ENCODE data around the gene IFI16. TPM values are rescaled to one million over a fixed set of nuclear protein-coding genes. Genes with fewer than 3 reads are reported as not detected.
A peak's percentile ranks its signal among the peaks of the same experiment; 100 is the strongest.

IFI16 gene
- total and polyA plus RNA-seq, 10 of the 15 experiments (the other 5 are each of a cell fraction or from before 2014, with no cell fraction given) = 120 to 375 (median 188) TPM

DNA sequence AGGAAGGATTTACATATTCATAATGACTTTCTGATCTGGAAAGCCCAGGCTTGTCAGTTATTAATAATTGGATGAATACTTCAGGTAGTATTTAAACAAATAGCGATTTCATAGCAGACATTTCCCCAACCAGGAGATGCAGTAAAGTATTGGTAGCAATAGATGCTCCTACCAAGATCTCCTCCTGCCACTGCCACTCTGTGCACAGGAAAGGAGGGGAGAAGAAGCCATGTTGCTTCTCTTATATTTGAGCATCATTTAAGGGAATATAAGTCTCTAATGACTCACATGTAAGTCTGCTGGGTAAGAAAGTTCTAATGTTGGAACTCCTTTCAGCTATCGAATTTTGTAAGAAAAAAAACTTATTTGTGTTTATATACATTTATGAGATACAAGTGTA is 420 bp upstream of the IFI16 start:
- ChIA-PET RAD21 (ENCODE audit: unreplicated experiment) (interaction anchor here (1.0 to 3.4 kb wide), 8 partner anchors 11 to 806 kb away, joined by 3 to 39 read pairs (median 4); partner anchors contain the start of genes AIM2 and MNDA), SMC1A (ENCODE audit: uncharacterized antibody, unreplicated experiment) (interaction anchor here (0.9 to 3.9 kb wide), 14 partner anchors 9 to 512 kb away, joined by 3 to 32 read pairs (median 5); partner anchors contain the start of genes AIM2 and MNDA), POLR2A (interaction anchor here (0.8 to 4.5 kb wide), 6 partner anchors 9 to 177 kb away, joined by 3 to 46 read pairs (median 6); partner anchors contain the start of gene AIM2), CTCF (interaction anchor here (0.7 to 4.3 kb wide), 5 partner anchors 9 to 687 kb away, joined by 3 to 37 read pairs (median 11); partner anchors contain the start of gene AIM2)
- H3K27me3 ChIP-seq (replicated peaks in 1 of 2; ENCODE audit: control insufficient read depth in 2 of 2, insufficient read depth in 2 of 2, low read length in 1 of 2) = no peaks in the 10 kb centered on the region
- no TSS peak for BruUV-seq (replicated peaks)
- H3K79me2 ChIP-seq (ENCODE audit: control insufficient read depth, insufficient read depth, low read length) = peaks cover 55% of the 10 kb centered on the region
- peaks cover 15% of the 10 kb centered on the region; the same call in 1 of the 2 replicates for H3K4me1 ChIP-seq (ENCODE audit: control insufficient read depth, insufficient read depth, low read length)
- FAIRE-seq (no peak), ATAC-seq (peak; percentile 25), DNase-seq (ENCODE audit: low read depth, low spot score) (no peak)
- H3K4me2 ChIP-seq (ENCODE audit: control insufficient read depth, insufficient read depth) = peak overlapping the region; percentile 97
- peak overlapping the region; percentile 91 for H3K4me3 ChIP-seq
- peak overlapping the region; percentile 12; the same call in 1 of the 2 replicates for H2AFZ ChIP-seq (ENCODE audit: control insufficient read depth, low read depth, low read length)
- no peaks in the 10 kb centered on the region; the same call in 2 of the 3 replicates for H3K9me3 ChIP-seq (replicated peaks; ENCODE audit: control insufficient read depth, insufficient read depth, low read length)
- TF ChIP-seq PAX8 (IDR thresholded peaks at IDR 0.05) (0 out of 2 replicates have a peak, but pooled peaks have one; percentile 36), NR2C1 (IDR thresholded peaks at IDR 0.05) (no peak), MXI1 (IDR thresholded peaks at IDR 0.05; ENCODE audit: low read depth, low read length) (no peak), SREBF2 (IDR thresholded peaks at IDR 0.05; ENCODE audit: low read length) (no peak), ZBED1 (IDR thresholded peaks at IDR 0.05; ENCODE audit: borderline replicate concordance) (peak; percentile 18; the same call in 1 of the 2 replicates), STAT1 (conservative IDR thresholded peaks at IDR 0.05) (no peak), ZNF24 (IDR thresholded peaks at IDR 0.05) (no peak), KAT2A (conservative IDR thresholded peaks at IDR 0.05; ENCODE audit: control insufficient read depth, low read depth, low read length) (no peak), JUND (IDR thresholded peaks at IDR 0.05; ENCODE audit: low read depth, low read length) (no peak), BACH1 (IDR thresholded peaks at IDR 0.05; ENCODE audit: borderline replicate concordance) (no peak), PML (IDR thresholded peaks at IDR 0.05; ENCODE audit: low read length) (no peak), NFIC (IDR thresholded peaks at IDR 0.05; ENCODE audit: low read depth, low read length) (0 out of 2 replicates have a peak, but pooled peaks have one; percentile 6), POLR2AphosphoS5 (IDR thresholded peaks at IDR 0.05; ENCODE audit: low read length) (peak; percentile 3; the same call in 1 of the 2 replicates), NR2F1 (conservative IDR thresholded peaks at IDR 0.05) (no peak), MEF2B (IDR thresholded peaks at IDR 0.05; ENCODE audit: partially characterized antibody, poor library complexity, severe bottlenecking) (no peak), ESRRA (IDR thresholded peaks at IDR 0.05; ENCODE audit: low read length) (no peak), LARP7 (IDR thresholded peaks at IDR 0.05) (no peak; the same call in 1 of the 2 replicates)
- TF ChIP-seq, protein P1, sequence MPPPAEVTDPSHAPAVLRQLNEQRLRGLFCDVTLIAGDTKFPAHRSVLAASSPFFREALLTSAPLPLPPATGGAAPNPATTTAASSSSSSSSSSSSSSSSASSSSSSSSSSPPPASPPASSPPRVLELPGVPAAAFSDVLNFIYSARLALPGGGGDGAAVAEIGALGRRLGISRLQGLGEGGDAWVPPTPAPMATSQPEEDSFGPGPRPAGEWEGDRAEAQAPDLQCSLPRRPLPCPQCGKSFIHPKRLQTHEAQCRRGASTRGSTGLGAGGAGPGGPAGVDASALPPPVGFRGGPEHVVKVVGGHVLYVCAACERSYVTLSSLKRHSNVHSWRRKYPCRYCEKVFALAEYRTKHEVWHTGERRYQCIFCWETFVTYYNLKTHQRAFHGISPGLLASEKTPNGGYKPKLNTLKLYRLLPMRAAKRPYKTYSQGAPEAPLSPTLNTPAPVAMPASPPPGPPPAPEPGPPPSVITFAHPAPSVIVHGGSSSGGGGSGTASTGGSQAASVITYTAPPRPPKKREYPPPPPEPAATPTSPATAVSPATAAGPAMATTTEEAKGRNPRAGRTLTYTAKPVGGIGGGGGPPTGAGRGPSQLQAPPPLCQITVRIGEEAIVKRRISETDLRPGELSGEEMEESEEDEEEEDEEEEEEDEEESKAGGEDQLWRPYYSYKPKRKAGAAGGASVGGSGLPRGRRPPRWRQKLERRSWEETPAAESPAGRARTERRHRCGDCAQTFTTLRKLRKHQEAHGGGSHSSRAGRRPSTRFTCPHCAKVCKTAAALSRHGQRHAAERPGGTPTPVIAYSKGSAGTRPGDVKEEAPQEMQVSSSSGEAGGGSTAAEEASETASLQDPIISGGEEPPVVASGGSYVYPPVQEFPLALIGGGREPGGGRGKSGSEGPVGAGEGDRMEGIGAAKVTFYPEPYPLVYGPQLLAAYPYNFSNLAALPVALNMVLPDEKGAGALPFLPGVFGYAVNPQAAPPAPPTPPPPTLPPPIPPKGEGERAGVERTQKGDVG (CRISPR knock-in tag; IDR thresholded peaks at IDR 0.05) = no peak
- TF ChIP-seq, protein P2, sequence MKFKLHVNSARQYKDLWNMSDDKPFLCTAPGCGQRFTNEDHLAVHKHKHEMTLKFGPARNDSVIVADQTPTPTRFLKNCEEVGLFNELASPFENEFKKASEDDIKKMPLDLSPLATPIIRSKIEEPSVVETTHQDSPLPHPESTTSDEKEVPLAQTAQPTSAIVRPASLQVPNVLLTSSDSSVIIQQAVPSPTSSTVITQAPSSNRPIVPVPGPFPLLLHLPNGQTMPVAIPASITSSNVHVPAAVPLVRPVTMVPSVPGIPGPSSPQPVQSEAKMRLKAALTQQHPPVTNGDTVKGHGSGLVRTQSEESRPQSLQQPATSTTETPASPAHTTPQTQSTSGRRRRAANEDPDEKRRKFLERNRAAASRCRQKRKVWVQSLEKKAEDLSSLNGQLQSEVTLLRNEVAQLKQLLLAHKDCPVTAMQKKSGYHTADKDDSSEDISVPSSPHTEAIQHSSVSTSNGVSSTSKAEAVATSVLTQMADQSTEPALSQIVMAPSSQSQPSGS (IDR thresholded peaks at IDR 0.05; ENCODE audit: low read length) = no peak
- peaks cover 0 to 4% of the 10 kb centered on the region in 2 experiments; a peak in 1 of 4 replicates for H3K36me3 ChIP-seq (ENCODE audit: control insufficient read depth in 2 of 2, insufficient read depth in 2 of 2, low read length in 1 of 2)
- H4K20me1 ChIP-seq (ENCODE audit: control insufficient read depth, insufficient read depth) = no peaks in the 10 kb centered on the region
- H3K27ac ChIP-seq (ENCODE audit: control insufficient read depth, insufficient read depth) = peak overlapping the region; percentile 100
- in situ Hi-C loops (cut with MboI) = loop anchor here (5.0 to 10.0 kb wide), 2 partner anchors 177 to 724 kb away; partner anchors contain the start of genes CD1C and MNDA
- peak overlapping the region; percentile 99 for H3K9ac ChIP-seq (ENCODE audit: control insufficient read depth, insufficient read depth, low read length)
- 2% methylated on average over 2 of the region's 2 CpGs for WGBS (ENCODE audit: insufficient coverage, insufficient replicate concordance, low lambda C conversion rate, missing lambda C conversion rate)
- intact Hi-C loops (cut with micrococcal nuclease; ENCODE audit: unreplicated experiment) = loop anchor here (1.0 to 2.0 kb wide), 3 partner anchors 68 to 724 kb away; partner anchors contain the start of gene MNDA
